Vagina (tissue), 2 donors: ENCODE results near the gene CASP2.

Experiments
- CTCF ChIP-seq, 3 experiments: fragments of 450-650 bp in 2 of 3; fragments of 200-600 bp in 1 of 3; sonication (generic) in 1 of 3; IDR thresholded peaks; one replicate each; pipeline ENCODE4 v1.5.1; 2017 to 2019; ENCODE audit warnings: antibody characterized with exemption in 3 of 3, mild to moderate bottlenecking in 2 of 3, moderate library complexity in 2 of 3
- POLR2A ChIP-seq, 2 donors: fragments of 450-650 bp; IDR thresholded peaks; one replicate each; pipeline ENCODE4 v1.6.1; 2017; ENCODE audit warnings: antibody characterized with exemption in 2 of 2, mild to moderate bottlenecking in 2 of 2, moderate library complexity in 2 of 2
- POLR2AphosphoS5 ChIP-seq, 2 donors: sonication (generic); formaldehyde crosslinking; IDR thresholded peaks; one replicate each; pipeline ENCODE4 v1.9.0; 2017; ENCODE audit warnings: antibody characterized with exemption in 2 of 2, mild to moderate bottlenecking in 2 of 2, low read depth in 1 of 2; ENCODE audit not compliant: insufficient read depth in 1 of 2

- TF ChIP-seq CTCF (IDR thresholded peaks at IDR 0.05) (no peak), POLR2A (IDR thresholded peaks at IDR 0.05) (no peak), POLR2AphosphoS5 (IDR thresholded peaks at IDR 0.05; ENCODE audit: insufficient read depth in 1 of 2, low read depth in 1 of 2) (no peak)
Observed at GRCh38 chr7:143255564-143255963, 32.6 kb upstream of the CASP2 start.
